Measurements from ENCODE around the gene KCNJ4.
"Not testable (repeated sequence)": the region's sequence is repeated elsewhere in the genome, so short reads cannot be mapped to it uniquely, and the experiment has no call there.

KCNJ4 gene

GRCh38 chr22:38427465-38427864 lies 27.5 kb downstream of the KCNJ4 start:
- DNase-seq = no peak

GRCh38 chr22:38426628-38427027 lies 28.4 kb downstream of the KCNJ4 start:
- no peak for DNase-seq

DNA sequence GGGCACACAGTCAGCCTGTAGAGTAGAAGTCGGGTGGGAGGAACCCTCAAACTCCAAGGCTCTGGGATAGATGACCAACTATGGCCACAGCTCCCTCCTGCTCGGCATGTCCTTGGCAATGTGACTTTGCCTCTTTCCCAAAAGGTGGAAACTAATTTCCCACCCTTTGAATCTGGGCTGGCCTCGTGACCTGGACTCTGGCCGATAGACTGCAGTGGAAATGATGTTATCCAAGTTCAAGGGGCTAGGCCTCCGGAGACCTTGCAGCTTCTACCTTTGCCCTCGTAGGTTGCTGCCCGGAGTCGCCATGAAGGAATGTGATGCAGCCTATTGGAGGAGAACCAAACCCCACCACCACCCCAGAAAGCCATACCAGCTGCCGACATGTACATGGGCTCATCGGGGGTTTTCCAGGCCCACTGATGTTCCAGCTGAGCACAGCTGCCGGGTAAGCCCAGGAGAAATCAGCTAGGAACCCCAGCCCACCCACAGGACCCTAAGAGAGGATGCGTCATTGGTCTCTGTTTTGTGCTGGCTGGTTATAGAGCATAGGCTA lies 30.4 kb downstream of the KCNJ4 start:
- no peak for DNase-seq

GRCh38 chr22:38423512-38424503 lies 31.2 kb downstream of the KCNJ4 start:
- no peak for DNase-seq

DNA sequence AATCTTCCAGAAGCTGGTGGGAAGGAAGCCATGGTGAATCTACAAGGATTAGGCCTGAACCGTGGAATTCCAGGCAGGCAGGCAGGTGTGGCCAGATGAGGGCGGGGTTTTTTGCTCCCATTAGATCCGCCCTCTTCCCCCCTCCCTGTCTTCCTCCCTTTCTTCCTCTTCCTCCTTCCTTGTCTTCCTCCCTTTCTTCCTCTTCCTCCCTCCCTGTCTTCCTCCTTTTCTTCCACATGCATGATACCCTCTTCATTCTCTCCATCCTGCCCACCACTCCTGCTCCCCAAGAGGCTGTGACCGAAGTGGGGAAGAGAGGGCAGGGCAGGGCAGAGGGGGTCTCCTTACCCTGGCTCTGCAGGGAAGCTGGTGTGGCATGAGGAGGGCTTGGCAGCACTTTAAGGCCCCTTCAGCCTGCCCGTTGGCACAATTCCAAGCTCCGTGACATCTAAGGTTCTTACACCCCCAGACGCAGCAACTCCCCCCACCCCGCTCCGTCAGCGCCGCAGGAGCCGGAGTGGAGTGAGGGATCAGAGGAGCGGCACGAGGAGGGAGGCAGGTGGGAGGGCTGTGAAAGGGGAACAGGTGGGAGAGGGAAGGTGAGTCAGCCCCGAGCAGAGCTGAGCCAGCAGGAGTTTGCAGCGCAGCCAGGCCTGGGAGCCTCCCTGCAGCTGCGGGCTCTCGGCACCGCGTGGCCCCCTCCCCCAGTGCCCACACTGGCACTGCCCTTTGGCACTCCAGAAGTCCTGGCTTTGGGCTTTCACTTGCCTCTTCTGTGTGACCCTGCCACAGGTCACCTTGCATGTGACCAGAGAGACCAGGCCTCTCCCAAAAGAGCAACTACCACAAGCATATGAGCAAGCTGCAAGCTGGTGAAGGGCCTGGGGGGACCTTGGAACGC lies 32.1 kb downstream of the KCNJ4 start:
- no peak for DNase-seq

DNA sequence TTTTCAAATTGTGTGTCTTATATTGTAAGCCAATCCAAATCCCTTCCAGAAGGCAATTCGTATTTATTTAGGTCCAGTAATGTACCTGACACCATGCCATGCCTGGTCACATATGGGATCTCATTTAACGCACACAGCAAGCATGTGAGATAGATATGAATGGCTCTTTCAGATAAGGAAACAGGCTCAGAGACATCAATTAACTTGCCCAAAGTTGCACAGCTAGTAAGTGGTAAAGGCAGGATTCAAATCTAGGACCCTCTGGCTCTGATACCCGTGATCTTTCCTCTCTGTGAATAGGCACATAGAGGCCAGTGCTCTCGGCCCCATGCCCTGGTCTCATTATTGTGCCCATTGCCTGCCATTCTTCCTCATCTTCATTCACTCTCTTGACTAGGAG lies 34.3 kb downstream of the KCNJ4 start:
- no peak for DNase-seq

DNA sequence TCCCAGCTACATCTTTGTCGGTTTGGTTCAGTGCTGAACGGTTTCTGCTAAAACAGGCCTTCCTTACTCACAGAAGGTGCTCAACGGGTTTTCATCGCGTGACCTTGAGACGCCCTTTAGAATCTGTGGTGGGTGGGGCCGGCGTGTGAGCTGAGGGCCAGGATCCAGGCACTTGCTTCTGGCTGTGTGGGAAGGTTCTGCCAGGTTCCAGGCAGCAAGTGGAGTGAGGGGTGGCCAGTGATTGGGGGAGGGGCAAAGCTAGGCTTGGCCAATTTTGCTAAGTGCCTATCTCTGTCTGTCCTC lies 35.2 kb downstream of the KCNJ4 start:
- no peak for DNase-seq

DNA sequence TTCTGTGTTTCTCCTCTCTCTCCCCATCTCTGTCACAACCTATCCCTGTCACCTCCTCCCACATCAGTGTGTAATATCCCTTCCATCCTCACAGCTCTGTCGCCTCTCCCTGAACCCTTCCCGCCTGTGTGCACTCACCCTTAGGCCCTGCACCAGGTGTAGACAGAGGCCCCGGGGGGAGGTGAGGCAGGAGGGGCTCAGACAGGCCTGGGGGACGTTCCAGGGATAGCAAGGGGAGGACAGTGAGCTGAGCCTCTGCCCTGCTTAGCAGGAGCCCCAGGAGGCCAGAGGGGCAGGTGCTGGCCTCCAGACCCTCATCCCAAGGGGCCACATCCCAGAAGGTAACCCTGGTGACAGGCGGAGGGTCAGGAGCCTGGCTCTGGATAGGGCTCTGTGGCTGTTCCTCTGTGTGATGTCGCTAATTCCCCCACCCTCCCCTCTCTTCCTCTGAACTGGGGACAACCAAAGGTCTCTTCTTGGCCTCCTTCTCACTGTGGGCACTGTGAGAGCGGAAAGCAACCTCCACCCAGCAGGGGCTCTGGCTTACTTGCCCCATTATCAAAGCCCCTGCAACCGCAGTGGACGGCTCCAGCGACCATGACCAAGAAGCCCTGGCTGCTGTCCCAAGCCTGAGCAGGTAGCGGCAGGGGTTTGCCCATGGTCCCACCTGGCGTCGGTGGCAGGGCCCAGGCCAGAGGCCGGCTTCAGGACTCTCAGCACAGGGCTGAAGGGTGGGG lies 35.7 kb downstream of the KCNJ4 start:
- DNase-seq = no peak

DNA sequence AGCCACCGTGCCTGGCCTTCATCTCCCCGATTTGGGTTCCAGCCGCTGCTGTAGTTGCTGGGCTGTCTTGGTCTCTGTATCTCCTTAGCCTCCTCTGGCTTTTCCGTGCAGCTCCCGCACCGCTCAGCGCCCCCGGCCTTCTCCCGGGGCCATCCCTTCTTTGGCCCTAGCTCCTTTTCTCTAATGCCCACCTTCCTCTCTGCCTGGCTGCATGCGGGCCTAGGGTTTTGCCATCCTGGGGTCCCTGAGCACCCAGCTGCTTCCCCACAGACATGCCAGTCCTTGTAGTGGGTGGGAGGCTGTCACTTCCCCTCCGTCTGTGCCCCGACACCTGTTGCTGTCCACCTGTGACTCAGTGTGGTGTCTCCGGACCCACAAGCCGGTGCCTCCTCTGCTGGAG lies 36.4 kb downstream of the KCNJ4 start:
- no peak for DNase-seq

DNA sequence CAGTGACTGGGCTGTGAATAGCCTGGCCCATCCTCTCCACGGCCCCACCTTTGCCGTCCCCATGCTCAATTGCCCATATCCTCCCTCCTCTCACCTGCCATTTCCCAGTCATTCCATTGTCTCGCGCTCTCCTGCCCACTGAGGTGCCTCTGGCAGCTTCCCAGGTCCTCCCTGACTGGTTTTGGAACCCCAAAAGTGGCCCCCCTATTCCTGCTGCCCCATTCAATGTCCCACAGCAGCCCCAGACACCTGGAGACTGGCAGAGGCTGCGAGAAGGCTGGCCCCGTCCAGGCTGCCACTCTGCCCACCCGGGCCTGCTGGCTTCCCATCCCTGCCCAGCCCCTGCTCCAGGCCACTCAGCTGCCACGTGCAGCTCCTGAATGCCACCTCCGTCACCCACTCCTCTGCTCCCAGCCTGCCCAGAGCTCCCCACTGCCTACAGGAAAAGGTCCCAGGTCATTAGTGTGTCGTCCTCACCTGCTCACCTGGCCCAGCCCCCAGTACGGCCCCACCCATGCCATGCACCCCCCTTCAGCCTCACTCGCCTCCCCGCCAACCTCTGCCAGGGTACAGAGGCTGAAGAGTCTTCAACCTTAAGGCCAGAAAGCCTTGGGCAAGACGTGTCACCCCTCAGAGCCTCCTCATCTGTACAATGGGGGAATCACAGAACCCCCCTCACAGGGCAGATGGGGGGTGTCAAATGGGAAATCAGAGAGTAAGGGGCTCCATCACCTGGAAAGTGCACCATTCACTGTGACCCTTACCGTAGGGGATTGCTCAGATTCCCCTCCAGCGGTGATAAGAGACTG lies 37.5 kb downstream of the KCNJ4 start:
- no peak for DNase-seq

- DNase-seq = no peak
Measured at GRCh38 chr22:38416621-38417251, 38.3 kb downstream of the KCNJ4 start.

GRCh38 chr22:38415561-38416321 lies 39.3 kb downstream of the KCNJ4 start:
- DNase-seq = no peak

- no peak for DNase-seq
Measured at GRCh38 chr22:38415046-38415445, 40.0 kb downstream of the KCNJ4 start.

- no peak for DNase-seq
Measured at GRCh38 chr22:38414009-38414395, 41.0 kb downstream of the KCNJ4 start.

DNA sequence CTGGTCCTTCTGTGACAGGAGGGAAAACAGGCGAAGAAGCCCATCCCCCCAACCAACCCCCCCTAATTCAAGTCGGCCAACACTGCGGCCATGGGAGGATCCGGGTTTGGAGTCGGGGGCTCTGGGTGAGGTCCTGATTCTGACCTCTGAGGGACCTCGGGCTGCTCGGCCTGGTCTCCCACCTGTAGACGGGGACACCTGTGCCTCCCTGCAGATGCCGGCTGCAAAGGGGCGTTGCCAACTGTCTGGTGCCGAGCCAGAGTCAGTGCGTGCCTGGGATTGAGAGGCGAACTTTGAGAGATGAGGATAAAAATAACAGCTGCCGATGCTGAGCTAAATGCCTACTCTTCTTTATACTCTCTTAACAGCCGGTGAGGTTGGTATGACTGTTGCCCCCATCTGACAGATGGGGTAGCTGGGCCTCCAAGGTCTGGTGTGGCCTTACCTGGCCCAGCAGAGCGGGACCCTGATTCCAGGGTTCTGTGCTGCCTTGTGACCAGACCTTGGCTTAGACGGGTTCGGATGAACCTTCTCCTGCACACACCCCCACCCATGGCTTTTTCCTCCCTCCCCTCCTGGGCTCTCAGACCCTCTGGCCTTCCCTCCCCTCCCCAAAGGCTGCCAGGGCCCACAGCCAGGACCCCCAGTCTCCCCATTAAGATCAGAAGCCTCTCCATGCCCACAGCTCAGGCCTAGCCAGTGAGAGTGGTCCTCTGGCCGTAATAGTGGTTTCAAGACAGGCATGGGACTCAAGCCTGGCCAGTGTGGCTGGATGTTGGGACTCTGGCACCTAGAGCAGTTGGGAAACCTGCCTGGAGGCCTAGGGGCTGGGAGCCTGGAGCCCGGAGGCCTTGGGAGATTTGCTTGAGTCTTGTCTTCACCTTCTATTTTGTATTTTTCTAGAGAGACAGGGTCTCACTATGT lies 41.7 kb downstream of the KCNJ4 start:
- no peak for DNase-seq

DNA sequence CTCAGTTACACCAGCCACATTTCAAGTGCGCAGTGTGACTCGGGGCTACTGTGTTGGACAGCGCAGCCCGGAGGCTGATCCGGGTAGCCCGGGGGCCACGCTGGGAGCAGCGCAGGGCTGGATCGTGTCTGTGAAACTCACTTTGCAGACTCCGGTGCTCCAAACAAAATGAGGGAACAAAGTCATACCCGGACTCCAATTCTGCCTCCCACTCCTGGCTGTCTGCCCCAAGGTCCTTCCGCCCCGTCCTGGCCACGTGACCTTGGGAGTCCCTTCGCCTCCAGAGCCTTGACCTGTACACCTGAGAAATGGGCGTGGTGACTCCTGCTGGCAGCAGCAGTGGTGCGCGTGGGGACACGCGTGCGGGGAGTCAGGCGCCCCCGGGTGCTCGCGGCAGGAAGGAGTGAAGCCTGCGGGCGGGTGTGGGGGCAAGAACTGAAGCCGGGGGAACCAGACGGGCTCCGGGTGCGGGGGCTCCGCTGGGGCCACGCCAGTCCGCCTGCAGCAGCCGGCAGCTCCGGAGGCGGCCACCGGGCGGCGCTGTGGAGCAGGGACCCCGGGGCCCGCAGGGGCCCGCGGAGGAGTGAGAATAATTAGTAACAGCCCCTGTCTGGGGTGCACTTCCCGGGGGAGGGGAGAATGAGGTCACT lies 42.4 kb downstream of the KCNJ4 start:
- DNase-seq = no peak

DNA sequence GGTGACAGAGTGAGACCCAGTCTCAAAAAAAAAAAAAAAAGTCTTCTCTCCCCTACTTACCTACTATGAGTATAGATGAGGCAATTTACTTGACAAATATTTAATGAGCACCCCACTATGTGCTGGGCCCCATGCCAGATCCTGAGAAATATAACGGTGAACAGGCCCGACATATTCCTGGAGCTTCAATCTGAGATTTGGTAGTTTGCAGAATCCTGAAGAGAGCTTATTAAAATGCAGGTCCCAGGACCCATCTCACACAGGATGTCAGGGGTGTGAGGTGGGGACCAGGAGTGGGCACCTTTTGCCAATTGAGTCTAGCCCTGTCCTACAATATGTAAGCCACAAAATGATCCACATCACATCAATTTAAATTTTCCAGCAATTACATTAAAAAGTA lies 44.0 kb downstream of the KCNJ4 start:
- no peak for DNase-seq

DNA sequence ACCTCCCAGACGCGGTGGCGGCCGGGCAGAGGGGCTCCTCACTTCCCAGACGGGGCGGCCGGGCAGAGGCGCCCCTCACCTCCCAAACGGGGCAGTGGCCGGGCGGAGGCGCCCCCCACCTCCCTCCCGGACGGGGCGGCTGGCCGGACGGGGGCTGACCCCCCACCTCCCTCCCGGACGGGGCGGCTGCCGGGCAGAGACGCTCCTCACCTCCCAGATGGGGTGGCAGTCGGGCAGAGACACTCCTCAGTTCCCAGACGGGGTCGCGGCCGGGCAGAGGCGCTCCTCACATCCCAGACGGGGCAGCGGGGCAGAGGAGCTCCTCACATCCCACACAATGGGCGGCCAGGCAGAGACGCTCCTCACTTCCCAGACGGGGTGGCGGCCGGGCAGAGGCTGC lies 45.1 kb downstream of the KCNJ4 start:
- not testable (repeated sequence) for DNase-seq

GRCh38 chr22:38406617-38407016 lies 48.4 kb downstream of the KCNJ4 start:
- DNase-seq = no peak

Measured in SIG-M5 (cell line).